HCT116 (cell line): ENCODE data around the gene AFF1. TPM values are rescaled to one million over a fixed set of nuclear protein-coding genes. Genes with fewer than 3 reads are reported as not detected.
"Not testable (repeated sequence)": the region's sequence is repeated elsewhere in the genome, so short reads cannot be mapped to it uniquely, and the experiment has no call there.

Experiments used
- ATAC-seq: fragments of 200-7000 bp; cut with Tn5 transposase; 2 replicates; pipeline ENCODE4 v1.9.1; 2020; ENCODE audit warnings: mild to moderate bottlenecking, moderate library complexity
- BruUV-seq: library from RNA; stranded (reverse); fragments of 400-500 nt; replicated peaks from 2 replicates; lab custom pipeline; 2021; lab: Mats Ljungman, UMichigan
- CTCF ChIA-PET: fragments of 300-600 bp; sonication (Branson Sonifier 250); formaldehyde crosslinking; loops from one replicate; lab custom pipeline; 2021; ENCODE audit warnings: antibody characterized with exemption; lab: Charles Lee
- POLR2A ChIA-PET: fragments of 300-600, 350-600 bp; sonication (Branson Sonifier 250); formaldehyde crosslinking; loops from one replicate; lab custom pipeline; 2021; ENCODE audit warnings: antibody characterized with exemption; lab: Charles Lee
- RAD21 ChIA-PET, 2 experiments: fragments of 300-600 bp; sonication (Branson Sonifier 250); formaldehyde crosslinking; loops; one replicate each; lab custom pipeline; 2023; ENCODE audit warnings: low total read pairs in 2 of 2; ENCODE audit not compliant: uncharacterized antibody in 2 of 2, unreplicated experiment in 2 of 2, low non-redundant PET in 1 of 2; lab: Charles Lee
- DNase-seq: peaks from one replicate; pipeline ENCODE4 v3.0.0-alpha.2; 2010; ENCODE audit warnings: low read depth, low spot score
- H2AFZ ChIP-seq: fragments of 200-600 bp; shearing (Covaris generic), sonication (generic); 2 replicates; pipeline ENCODE4 v1.6.1; 2017; ENCODE audit warnings: low read depth, mixed run types, mixed read lengths, antibody characterized with exemption, low read length; ENCODE audit not compliant: poor library complexity, severe bottlenecking
- H3K27ac ChIP-seq: 2 replicates; pipeline ENCODE4 v1.5.1; 2012; ENCODE audit warnings: low read depth, low read length
- H3K27me3 ChIP-seq: fragments of 200-600 bp; sonication (generic); 2 replicates; pipeline ENCODE4 v1.6.1; 2016; ENCODE audit warnings: mixed run types, low read length, mixed read lengths; ENCODE audit not compliant: insufficient read depth
- H3K36me3 ChIP-seq, 2 experiments: fragments of 200-500 bp in 1 of 2; fragments of 200-600 bp in 1 of 2; sonication (Bioruptor generic) in 1 of 2; sonication (generic) in 1 of 2; 2 replicates each; pipeline versions ENCODE4 v1.5.1 to v1.6.1; 2014 to 2016; ENCODE audit warnings: low read length in 2 of 2, inconsistent platforms in 1 of 2, mixed read lengths in 1 of 2, mixed run types in 1 of 2; ENCODE audit not compliant: insufficient read depth in 2 of 2, control insufficient read depth in 1 of 2
- H3K4me1 ChIP-seq, 2 experiments: fragments of 200-600 bp in 1 of 2; sonication (generic) in 1 of 2; 2 replicates each; pipeline versions ENCODE4 v1.5.1 to v1.6.1; 2012 to 2017; ENCODE audit warnings: low read length in 2 of 2, inconsistent platforms in 1 of 2, mild to moderate bottlenecking in 1 of 2, mixed read lengths in 1 of 2, mixed run types in 1 of 2, moderate library complexity in 1 of 2; ENCODE audit not compliant: insufficient read depth in 2 of 2, control insufficient read depth in 1 of 2
- H3K4me2 ChIP-seq: fragments of 200-600 bp; sonication (generic); 2 replicates; pipeline ENCODE4 v1.6.1; 2017; ENCODE audit warnings: mixed run types, low read length, mixed read lengths
- H3K4me3 ChIP-seq, 2 experiments: fragments of 200-600 bp in 1 of 2; sonication (generic) in 1 of 2; replicated peaks in 1 of 2; 2 replicates each; pipeline ENCODE4 v1.5.1; 2011 to 2016; ENCODE audit warnings: low read length in 2 of 2, control low read depth in 1 of 2, low read depth in 1 of 2, mild to moderate bottlenecking in 1 of 2, mixed read lengths in 1 of 2, mixed run types in 1 of 2
- H3K79me2 ChIP-seq: fragments of 200-600 bp; sonication (generic); 2 replicates; pipeline ENCODE4 v1.6.1; 2017; ENCODE audit warnings: mild to moderate bottlenecking, mixed run types, low read length, moderate library complexity, mixed read lengths; ENCODE audit not compliant: insufficient read depth
- H3K9ac ChIP-seq: fragments of 200-600 bp; sonication (generic); 2 replicates; pipeline ENCODE4 v1.6.1; 2016; ENCODE audit warnings: low read length, mixed read lengths
- H3K9me2 ChIP-seq: fragments of 200-600 bp; sonication (generic), shearing (Covaris generic); 2 replicates; pipeline ENCODE4 v1.6.1; 2017; ENCODE audit warnings: mixed run types, mild to moderate bottlenecking, moderate library complexity; ENCODE audit not compliant: insufficient read depth
- H3K9me3 ChIP-seq, 2 experiments: fragments of 200-500 bp in 1 of 2; fragments of 200-600 bp in 1 of 2; sonication (Bioruptor generic) in 1 of 2; sonication (generic) in 1 of 2; 2 replicates each; pipeline ENCODE4 v1.6.1; 2014 to 2017; ENCODE audit warnings: low read length in 2 of 2, mixed read lengths in 2 of 2, inconsistent platforms in 1 of 2, low read depth in 1 of 2, mild to moderate bottlenecking in 1 of 2, mixed run types in 1 of 2, moderate library complexity in 1 of 2; ENCODE audit not compliant: control insufficient read depth in 1 of 2, insufficient read depth in 1 of 2
- H4K20me1 ChIP-seq: fragments of 200-600 bp; sonication (generic), shearing (Covaris generic); 2 replicates; pipeline ENCODE4 v1.6.1; 2017; ENCODE audit warnings: mixed run types, mild to moderate bottlenecking, moderate library complexity; ENCODE audit not compliant: insufficient read depth
- CBX3 ChIP-seq: IDR thresholded peaks from 2 replicates; pipeline ENCODE4 v1.6.1; 2012; ENCODE audit warnings: low read depth
- CEBPB ChIP-seq: IDR thresholded peaks from 2 replicates; pipeline ENCODE4 v1.6.1; 2012; ENCODE audit warnings: low read depth
- EGR1 ChIP-seq: IDR thresholded peaks from 2 replicates; pipeline ENCODE4 v1.6.1; 2012; ENCODE audit warnings: low read depth
- EZH2phosphoT487 ChIP-seq: fragments of 200-600 bp; IDR thresholded peaks from 2 replicates; pipeline ENCODE4 v1.6.1; 2018; ENCODE audit warnings: antibody characterized with exemption, borderline replicate concordance
- FOSL1 ChIP-seq: IDR thresholded peaks from 2 replicates; pipeline ENCODE4 v1.6.1; 2012; ENCODE audit warnings: low read depth
- POLR2A ChIP-seq: IDR thresholded peaks from 2 replicates; pipeline ENCODE4 v1.7.0; 2011; ENCODE audit warnings: borderline replicate concordance; ENCODE audit not compliant: insufficient read depth, insufficient read length; ENCODE audit errors: extremely low read depth
- RAD21 ChIP-seq: IDR thresholded peaks from 2 replicates; pipeline ENCODE4 v1.6.1; 2012; ENCODE audit warnings: low read depth, mild to moderate bottlenecking
- SIN3A ChIP-seq: IDR thresholded peaks from 2 replicates; pipeline ENCODE4 v1.6.1; 2012; ENCODE audit warnings: low read depth
- TCF7L2 ChIP-seq: IDR thresholded peaks from 2 replicates; pipeline ENCODE4 v1.7.0; 2011; ENCODE audit warnings: borderline replicate concordance, inconsistent platforms; ENCODE audit not compliant: insufficient read depth, insufficient read length; ENCODE audit errors: extremely low read depth
- YY1 ChIP-seq: IDR thresholded peaks from 2 replicates; pipeline ENCODE4 v1.6.1; 2011; ENCODE audit warnings: low read length, low read depth, moderate library complexity, mild to moderate bottlenecking; ENCODE audit not compliant: insufficient replicate concordance; ENCODE audit errors: extremely low read depth
- ZFX ChIP-seq: fragments of 450-650 bp; IDR thresholded peaks from 2 replicates; pipeline ENCODE4 v1.6.1; 2017
- intact Hi-C: fragments of 100-400 bp; cut with micrococcal nuclease; formaldehyde crosslinking; loops from 2 replicates; pipeline ENCODE4 v1.10.0; 2022
- total RNA-seq: library from RNA; stranded (reverse); gene quantifications from one replicate; pipeline ENCODE4 v1.2.1, GENCODE V29; 2021; ENCODE audit not compliant: unreplicated experiment
- TF ChIP-seq, protein P1 (sequence below), 3 experiments: fragments of 200-600 bp in 1 of 3; sonication (generic) in 1 of 3; IDR thresholded peaks in 2 of 3; conservative IDR thresholded peaks in 1 of 3; 2 replicates each; pipeline ENCODE4 v1.5.1; 2012 to 2017; ENCODE audit warnings: low read depth in 2 of 3, low read length in 2 of 3, antibody characterized with exemption in 1 of 3, borderline replicate concordance in 1 of 3, control low read depth in 1 of 3, mild to moderate bottlenecking in 1 of 3, mixed read lengths in 1 of 3, mixed run types in 1 of 3, moderate library complexity in 1 of 3; ENCODE audit not compliant: insufficient read depth in 1 of 3
- TF ChIP-seq, protein P2 (sequence below): IDR thresholded peaks from 2 replicates; pipeline ENCODE4 v1.6.1; 2012
- TF ChIP-seq, protein P3 (sequence below): IDR thresholded peaks from 2 replicates; pipeline ENCODE4 v1.6.1; 2012

The AFF1 gene
- total RNA-seq, 1 experiment from 2014 or later = 43.1 TPM

DNA sequence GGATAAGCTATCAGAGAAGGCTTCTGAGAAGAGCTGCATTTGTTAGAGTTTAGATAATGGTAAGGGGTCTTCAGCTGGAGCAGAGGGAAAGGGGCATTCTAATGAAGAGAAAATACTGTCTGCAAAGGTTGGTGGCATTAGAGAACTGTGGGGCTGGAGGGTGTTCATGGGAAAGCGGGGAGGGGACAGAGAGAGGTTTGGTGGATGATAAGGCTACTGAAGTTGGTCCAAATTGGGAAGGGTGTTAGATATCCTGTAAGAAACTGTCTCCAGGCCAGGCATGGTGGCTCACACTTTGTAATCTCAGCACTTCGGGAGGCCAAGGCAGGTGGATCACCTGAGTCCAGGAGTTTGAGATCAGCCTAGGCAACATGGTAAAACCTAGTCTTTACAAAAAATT is 59.9 kb downstream of the AFF1 start:
- no peaks in the 10 kb centered on the region for H3K36me3 ChIP-seq
- no TSS peak for BruUV-seq
- intact Hi-C loops = no loop called here
- H3K79me2 ChIP-seq = no peaks in the 10 kb centered on the region
- ChIA-PET POLR2A (no interaction called here), RAD21 (no interaction called here), CTCF (no interaction called here)
- H2AFZ ChIP-seq = no peak overlapping the region
- H3K9me3 ChIP-seq = no peaks in the 10 kb centered on the region
- no peaks in the 10 kb centered on the region for H4K20me1 ChIP-seq
- no peak for ATAC-seq
- no peaks in the 10 kb centered on the region for H3K4me1 ChIP-seq
- H3K27me3 ChIP-seq = no peaks in the 10 kb centered on the region
- H3K4me2 ChIP-seq = no peak overlapping the region
- TF ChIP-seq YY1 (no peak), CEBPB (no peak), FOSL1 (no peak), RAD21 (no peak), SIN3A (no peak), CBX3 (no peak), ZFX (no peak), TCF7L2 (no peak), POLR2A (no peak), EGR1 (no peak), EZH2phosphoT487 (no peak)
- TF ChIP-seq, protein P1, sequence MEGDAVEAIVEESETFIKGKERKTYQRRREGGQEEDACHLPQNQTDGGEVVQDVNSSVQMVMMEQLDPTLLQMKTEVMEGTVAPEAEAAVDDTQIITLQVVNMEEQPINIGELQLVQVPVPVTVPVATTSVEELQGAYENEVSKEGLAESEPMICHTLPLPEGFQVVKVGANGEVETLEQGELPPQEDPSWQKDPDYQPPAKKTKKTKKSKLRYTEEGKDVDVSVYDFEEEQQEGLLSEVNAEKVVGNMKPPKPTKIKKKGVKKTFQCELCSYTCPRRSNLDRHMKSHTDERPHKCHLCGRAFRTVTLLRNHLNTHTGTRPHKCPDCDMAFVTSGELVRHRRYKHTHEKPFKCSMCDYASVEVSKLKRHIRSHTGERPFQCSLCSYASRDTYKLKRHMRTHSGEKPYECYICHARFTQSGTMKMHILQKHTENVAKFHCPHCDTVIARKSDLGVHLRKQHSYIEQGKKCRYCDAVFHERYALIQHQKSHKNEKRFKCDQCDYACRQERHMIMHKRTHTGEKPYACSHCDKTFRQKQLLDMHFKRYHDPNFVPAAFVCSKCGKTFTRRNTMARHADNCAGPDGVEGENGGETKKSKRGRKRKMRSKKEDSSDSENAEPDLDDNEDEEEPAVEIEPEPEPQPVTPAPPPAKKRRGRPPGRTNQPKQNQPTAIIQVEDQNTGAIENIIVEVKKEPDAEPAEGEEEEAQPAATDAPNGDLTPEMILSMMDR (IDR thresholded peaks at IDR 0.05 in 2 of 3, conservative IDR thresholded peaks at IDR 0.05 in 1 of 3; ENCODE audit: borderline replicate concordance in 1 of 3, insufficient read depth in 1 of 3, low read depth in 2 of 3, low read length in 2 of 3) = no peak
- TF ChIP-seq, protein P2, sequence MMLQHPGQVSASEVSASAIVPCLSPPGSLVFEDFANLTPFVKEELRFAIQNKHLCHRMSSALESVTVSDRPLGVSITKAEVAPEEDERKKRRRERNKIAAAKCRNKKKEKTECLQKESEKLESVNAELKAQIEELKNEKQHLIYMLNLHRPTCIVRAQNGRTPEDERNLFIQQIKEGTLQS = no peak
- TF ChIP-seq, protein P3, sequence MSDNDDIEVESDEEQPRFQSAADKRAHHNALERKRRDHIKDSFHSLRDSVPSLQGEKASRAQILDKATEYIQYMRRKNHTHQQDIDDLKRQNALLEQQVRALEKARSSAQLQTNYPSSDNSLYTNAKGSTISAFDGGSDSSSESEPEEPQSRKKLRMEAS = no peak
- H3K4me3 ChIP-seq = no peak overlapping the region
- H3K9ac ChIP-seq = no peak overlapping the region
- DNase-seq = no peak
- H3K9me2 ChIP-seq = no peaks in the 10 kb centered on the region
- H3K27ac ChIP-seq = no peak overlapping the region

DNA sequence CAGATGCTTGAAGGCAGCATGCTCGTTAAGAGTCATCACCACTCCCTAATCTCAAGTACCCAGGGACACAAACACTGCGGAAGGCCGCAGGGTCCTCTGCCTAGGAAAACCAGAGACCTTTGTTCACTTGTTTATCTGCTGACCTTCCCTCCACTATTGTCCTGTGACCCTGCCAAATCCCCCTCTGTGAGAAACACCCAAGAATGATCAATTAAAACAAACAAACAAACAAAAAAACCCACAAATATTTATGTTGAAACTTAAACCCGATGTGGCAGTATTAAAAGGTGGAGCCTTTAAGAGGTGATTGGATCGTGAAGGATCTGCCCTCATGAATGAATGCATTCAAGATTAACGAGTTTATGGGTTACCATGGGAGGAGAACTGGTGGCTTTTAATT is 61.7 kb downstream of the AFF1 start:
- H3K9me3 ChIP-seq, H3K36me3 ChIP-seq, RAD21 ChIA-PET, DNase-seq, H3K27me3 ChIP-seq, H2AFZ ChIP-seq, H4K20me1 ChIP-seq, ATAC-seq, H3K4me1 ChIP-seq, H3K4me2 ChIP-seq, CTCF ChIA-PET, H3K79me2 ChIP-seq, H3K9me2 ChIP-seq, H3K4me3 ChIP-seq, H3K9ac ChIP-seq, POLR2A ChIA-PET, BruUV-seq, H3K27ac ChIP-seq, intact Hi-C loops: not testable (repeated sequence)
